Suprapubic skin (tissue), 4 donors: ENCODE measurements around the gene SRRM2.

Experiments
- CTCF ChIP-seq, 2 donors: fragments of 200-600 bp in 1 of 2; fragments of 450-650 bp in 1 of 2; sonication (generic) in 1 of 2; IDR thresholded peaks; one replicate each; pipeline ENCODE4 v1.5.1; 2016 to 2019; ENCODE audit warnings: antibody characterized with exemption in 2 of 2, mild to moderate bottlenecking in 1 of 2, moderate library complexity in 1 of 2
- EP300 ChIP-seq: sonication (generic); formaldehyde crosslinking; IDR thresholded peaks from one replicate; pipeline ENCODE4 v1.6.1; 2017; ENCODE audit warnings: antibody characterized with exemption
- POLR2A ChIP-seq, 2 donors: fragments of 450-650 bp; IDR thresholded peaks; one replicate each; pipeline ENCODE4 v1.6.1; 2017; ENCODE audit warnings: antibody characterized with exemption in 2 of 2, mild to moderate bottlenecking in 2 of 2, moderate library complexity in 2 of 2
- POLR2AphosphoS5 ChIP-seq, 3 donors: sonication (generic); formaldehyde crosslinking; IDR thresholded peaks; one replicate each; pipeline ENCODE4 v1.6.1; 2017; ENCODE audit warnings: antibody characterized with exemption in 3 of 3

DNA sequence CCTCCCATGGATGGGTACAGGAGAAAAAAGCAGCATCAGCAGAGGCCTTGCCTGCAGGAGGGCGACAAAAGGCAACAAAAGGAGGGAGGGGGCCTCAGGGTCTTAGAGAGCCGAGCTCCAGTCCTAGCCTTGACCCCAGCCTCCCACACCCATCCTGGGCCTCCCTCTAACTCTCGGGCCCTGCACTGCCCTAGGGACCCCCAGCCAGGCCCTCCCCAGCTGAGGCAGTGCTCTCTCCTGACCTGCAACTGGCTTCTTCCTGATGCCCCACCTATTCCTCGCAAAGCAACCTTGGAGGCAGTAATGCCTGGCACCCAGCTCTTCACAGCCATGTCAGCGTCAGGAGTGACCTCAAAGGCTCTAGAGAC lies 15.2 kb upstream of the SRRM2 start:
- no peak for TF ChIP-seq CTCF (IDR thresholded peaks at IDR 0.05)
- no peak for TF ChIP-seq POLR2A (IDR thresholded peaks at IDR 0.05)
- TF ChIP-seq EP300: no peak
- no peak for TF ChIP-seq POLR2AphosphoS5 (IDR thresholded peaks at IDR 0.05)
